Measurements from ENCODE around the gene GPR25. TPM values are rescaled to one million over a fixed set of nuclear protein-coding genes. Genes with fewer than 3 reads are reported as not detected.
"Not testable (repeated sequence)": the region's sequence is repeated elsewhere in the genome, so short reads cannot be mapped to it uniquely, and the experiment has no call there.

The GPR25 gene
- total RNA-seq, 1 experiment from 2014 or later: not detected

DNA sequence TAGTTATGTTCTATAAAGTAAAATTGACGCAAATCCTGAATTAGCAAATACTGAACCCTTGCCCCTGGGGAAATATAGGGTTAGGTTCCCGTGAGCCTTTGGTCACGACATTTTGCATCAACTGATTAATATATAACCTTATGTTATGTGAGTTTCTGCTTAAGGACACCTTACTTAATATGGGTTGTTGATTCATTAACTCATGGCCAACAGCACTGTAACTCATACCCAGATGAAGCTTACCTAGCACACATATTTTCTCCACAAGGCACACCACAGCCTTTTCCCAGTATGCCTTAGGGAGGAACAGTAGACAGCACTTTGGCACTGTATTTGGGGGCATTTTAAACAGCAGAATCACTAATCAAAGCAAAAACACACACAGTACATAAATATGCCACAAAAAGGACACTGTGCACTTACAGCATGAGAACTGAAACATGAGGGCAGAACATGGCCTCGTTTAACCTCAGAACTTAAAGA is 37.0 kb downstream of the GPR25 start:
- DNase-seq (ENCODE audit: low spot score): no peak
- POLR2A ChIA-PET (ENCODE audit: low non-redundant PET): no interaction called here
- no peak for TF ChIP-seq EZH2 (IDR thresholded peaks at IDR 0.05; ENCODE audit: borderline replicate concordance, low read depth, low read length, poor library complexity, severe bottlenecking)
- TF ChIP-seq, protein P1, sequence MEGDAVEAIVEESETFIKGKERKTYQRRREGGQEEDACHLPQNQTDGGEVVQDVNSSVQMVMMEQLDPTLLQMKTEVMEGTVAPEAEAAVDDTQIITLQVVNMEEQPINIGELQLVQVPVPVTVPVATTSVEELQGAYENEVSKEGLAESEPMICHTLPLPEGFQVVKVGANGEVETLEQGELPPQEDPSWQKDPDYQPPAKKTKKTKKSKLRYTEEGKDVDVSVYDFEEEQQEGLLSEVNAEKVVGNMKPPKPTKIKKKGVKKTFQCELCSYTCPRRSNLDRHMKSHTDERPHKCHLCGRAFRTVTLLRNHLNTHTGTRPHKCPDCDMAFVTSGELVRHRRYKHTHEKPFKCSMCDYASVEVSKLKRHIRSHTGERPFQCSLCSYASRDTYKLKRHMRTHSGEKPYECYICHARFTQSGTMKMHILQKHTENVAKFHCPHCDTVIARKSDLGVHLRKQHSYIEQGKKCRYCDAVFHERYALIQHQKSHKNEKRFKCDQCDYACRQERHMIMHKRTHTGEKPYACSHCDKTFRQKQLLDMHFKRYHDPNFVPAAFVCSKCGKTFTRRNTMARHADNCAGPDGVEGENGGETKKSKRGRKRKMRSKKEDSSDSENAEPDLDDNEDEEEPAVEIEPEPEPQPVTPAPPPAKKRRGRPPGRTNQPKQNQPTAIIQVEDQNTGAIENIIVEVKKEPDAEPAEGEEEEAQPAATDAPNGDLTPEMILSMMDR (conservative IDR thresholded peaks at IDR 0.05; ENCODE audit: low read depth, low read length): no peak
- Histone ChIP-seq H3K27me3 (replicated peaks; ENCODE audit: insufficient read depth, low read depth, low read length, poor library complexity) (no peaks in the 10 kb centered on the region), H3K9me3 (ENCODE audit: low read depth, low read length, poor library complexity, severe bottlenecking) (no peaks in the 10 kb centered on the region), H3K4me1 (ENCODE audit: insufficient read depth, low read length, poor library complexity, severe bottlenecking) (no peaks in the 10 kb centered on the region), H3K27ac (ENCODE audit: low read depth, low read length, poor library complexity, severe bottlenecking) (no peak overlapping the region), H3K4me3 (ENCODE audit: low read depth, low read length, poor library complexity, severe bottlenecking) (no peak overlapping the region), H3K36me3 (ENCODE audit: insufficient read depth, low read length, poor library complexity, severe bottlenecking) (no peaks in the 10 kb centered on the region)
- intact Hi-C loops (cut with micrococcal nuclease; ENCODE audit: unreplicated experiment): no loop called here
- CTCF ChIA-PET: no interaction called here
- BruUV-seq (replicated peaks): no TSS peak

DNA sequence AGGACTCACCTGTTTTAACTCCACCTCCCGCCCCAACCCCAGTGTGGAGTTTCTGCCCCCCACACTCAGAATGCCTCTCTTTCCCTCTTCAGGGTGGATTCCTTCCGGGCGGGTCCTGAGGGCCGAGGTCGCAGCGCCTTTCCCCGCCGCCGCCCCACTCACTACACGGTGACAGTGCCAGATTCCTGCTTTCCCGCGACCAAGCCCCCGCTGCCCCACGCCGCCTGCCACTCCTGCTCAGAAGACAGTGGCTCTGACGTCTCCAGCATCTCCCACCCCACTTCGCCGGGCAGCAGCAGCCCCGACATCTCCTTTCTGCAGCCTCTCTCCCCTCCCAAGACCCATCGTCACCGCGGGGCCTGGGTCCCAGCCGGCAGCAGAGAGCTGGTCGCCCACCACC is 38.6 kb downstream of the GPR25 start:
- DNase-seq (ENCODE audit: low spot score): no peak
- no peaks in the 10 kb centered on the region for H3K4me1 ChIP-seq (ENCODE audit: insufficient read depth, low read length, poor library complexity, severe bottlenecking)
- ChIA-PET CTCF (no interaction called here), POLR2A (ENCODE audit: low non-redundant PET) (no interaction called here)
- BruUV-seq (replicated peaks): no TSS peak
- H3K36me3 ChIP-seq (ENCODE audit: insufficient read depth, low read length, poor library complexity, severe bottlenecking): no peaks in the 10 kb centered on the region
- no peak overlapping the region for H3K27ac ChIP-seq (ENCODE audit: low read depth, low read length, poor library complexity, severe bottlenecking)
- intact Hi-C loops (cut with micrococcal nuclease; ENCODE audit: unreplicated experiment): no loop called here
- no peak for TF ChIP-seq EZH2 (IDR thresholded peaks at IDR 0.05; ENCODE audit: borderline replicate concordance, low read depth, low read length, poor library complexity, severe bottlenecking)
- TF ChIP-seq, protein P1 (conservative IDR thresholded peaks at IDR 0.05; ENCODE audit: low read depth, low read length): no peak
- no peaks in the 10 kb centered on the region for H3K27me3 ChIP-seq (replicated peaks; ENCODE audit: insufficient read depth, low read depth, low read length, poor library complexity)
- H3K9me3 ChIP-seq (ENCODE audit: low read depth, low read length, poor library complexity, severe bottlenecking): no peaks in the 10 kb centered on the region
- no peak overlapping the region for H3K4me3 ChIP-seq (ENCODE audit: low read depth, low read length, poor library complexity, severe bottlenecking)

DNA sequence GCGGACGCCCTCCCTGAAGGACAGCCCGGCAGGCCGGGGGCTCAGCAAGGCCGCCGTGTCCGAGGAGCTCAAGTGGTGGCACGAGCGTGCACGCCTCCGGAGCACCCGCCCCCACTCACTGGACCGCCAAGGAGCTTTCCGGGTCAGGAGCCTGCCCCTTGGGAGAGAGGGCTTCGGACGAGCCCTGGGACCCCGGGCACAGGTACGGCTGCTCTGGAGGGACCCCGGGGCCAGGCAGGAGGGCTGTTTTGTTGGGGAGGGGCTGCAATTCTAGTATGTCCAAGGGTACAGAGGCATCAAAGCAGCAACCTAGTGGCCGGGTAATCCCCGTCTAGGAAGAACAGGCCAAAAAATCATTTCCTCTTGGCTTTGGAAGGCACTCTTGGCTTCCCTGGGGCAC is 39.2 kb downstream of the GPR25 start:
- H3K9me3 ChIP-seq (ENCODE audit: low read depth, low read length, poor library complexity, severe bottlenecking); H3K27me3 ChIP-seq (replicated peaks; ENCODE audit: insufficient read depth, low read depth, low read length, poor library complexity); H3K36me3 ChIP-seq (ENCODE audit: insufficient read depth, low read length, poor library complexity, severe bottlenecking); H3K27ac ChIP-seq (ENCODE audit: low read depth, low read length, poor library complexity, severe bottlenecking); POLR2A ChIA-PET (ENCODE audit: low non-redundant PET); BruUV-seq (replicated peaks); CTCF ChIA-PET; H3K4me1 ChIP-seq (ENCODE audit: insufficient read depth, low read length, poor library complexity, severe bottlenecking); intact Hi-C loops (cut with micrococcal nuclease; ENCODE audit: unreplicated experiment); DNase-seq (ENCODE audit: low spot score); H3K4me3 ChIP-seq (ENCODE audit: low read depth, low read length, poor library complexity, severe bottlenecking): not testable (repeated sequence)

- Histone ChIP-seq H3K27ac (ENCODE audit: low read depth, low read length, poor library complexity, severe bottlenecking) (no peak overlapping the region), H3K4me3 (ENCODE audit: low read depth, low read length, poor library complexity, severe bottlenecking) (no peak overlapping the region), H3K9me3 (ENCODE audit: low read depth, low read length, poor library complexity, severe bottlenecking) (no peaks in the 10 kb centered on the region), H3K4me1 (ENCODE audit: insufficient read depth, low read length, poor library complexity, severe bottlenecking) (no peaks in the 10 kb centered on the region), H3K27me3 (replicated peaks; ENCODE audit: insufficient read depth, low read depth, low read length, poor library complexity) (no peaks in the 10 kb centered on the region), H3K36me3 (ENCODE audit: insufficient read depth, low read length, poor library complexity, severe bottlenecking) (no peaks in the 10 kb centered on the region)
- TF ChIP-seq, protein P1 (conservative IDR thresholded peaks at IDR 0.05; ENCODE audit: low read depth, low read length): no peak
- TF ChIP-seq EZH2 (IDR thresholded peaks at IDR 0.05; ENCODE audit: borderline replicate concordance, low read depth, low read length, poor library complexity, severe bottlenecking): no peak
- BruUV-seq (replicated peaks): no TSS peak
- ChIA-PET POLR2A (ENCODE audit: low non-redundant PET) (no interaction called here), CTCF (no interaction called here)
- intact Hi-C loops (cut with micrococcal nuclease; ENCODE audit: unreplicated experiment): no loop called here
- no peak for DNase-seq (ENCODE audit: low spot score)
Measured at GRCh38 chr1:200912737-200913407, 40.1 kb downstream of the GPR25 start.
